Prostate gland (tissue), 2 donors: ENCODE data around the gene KCNK13. TPM values are rescaled to one million over a fixed set of nuclear protein-coding genes. Genes with fewer than 3 reads are reported as not detected.

Source experiments
- DNase-seq: peaks from one replicate; pipeline ENCODE4 v3.0.0-alpha.2; 2019; ENCODE audit warnings: low spot score
- H3K27ac ChIP-seq, 2 donors: fragments of 200-600 bp; sonication (generic); 2 replicates each; pipeline ENCODE4 v1.5.1; 2017 to 2019
- H3K27me3 ChIP-seq: fragments of 200-600 bp; sonication (generic); replicated peaks from 2 replicates; pipeline ENCODE4 v1.5.1; 2019; ENCODE audit not compliant: insufficient read depth
- H3K36me3 ChIP-seq, 2 donors: fragments of 200-600 bp; sonication (generic); 1 replicate in 1 of 2; 2 replicates in 1 of 2; pipeline versions ENCODE4 v1.5.1 to v1.8.1; 2017 to 2019
- H3K4me1 ChIP-seq: fragments of 200-600 bp; sonication (generic); replicated peaks from 2 replicates; pipeline ENCODE4 v1.5.1; 2019
- H3K4me3 ChIP-seq, 2 donors: fragments of 200-600 bp; sonication (generic); 2 replicates each; pipeline ENCODE4 v1.5.1; 2017 to 2019
- H3K9me3 ChIP-seq: fragments of 200-600 bp; sonication (generic); 2 replicates; pipeline ENCODE4 v1.5.1; 2017
- POLR2A ChIP-seq: fragments of 450-650 bp; IDR thresholded peaks from one replicate; pipeline ENCODE4 v1.6.1; 2016; ENCODE audit warnings: antibody characterized with exemption, mild to moderate bottlenecking
- POLR2AphosphoS5 ChIP-seq: sonication (generic); formaldehyde crosslinking; IDR thresholded peaks from one replicate; pipeline ENCODE4 v1.6.1; 2017; ENCODE audit warnings: antibody characterized with exemption
- WGBS: methylation state at CpG from one replicate; pipeline ENCODE4 v1.1.5; 2018; 5-methylcytosine and 5-hydroxymethylcytosine counted together
- intact Hi-C: fragments of 100-400 bp; cut with DNase I; formaldehyde crosslinking; loops from one replicate; pipeline ENCODE4 v1.14.2; 2022
- total RNA-seq, 2 donors: library from RNA; depleted of rRNA; stranded (reverse); fragments of >200 nt; gene quantifications; one replicate each; pipeline ENCODE4 v1.1.0, GENCODE V29; 2016
- TF ChIP-seq, protein P1 (sequence below), 4 experiments: fragments of 200-600 bp in 2 of 4; fragments of 450-650 bp in 2 of 4; sonication (generic) in 2 of 4; IDR thresholded peaks; 1 replicate in 3 of 4; 2 replicates in 1 of 4; pipeline ENCODE4 v1.5.1; 2016 to 2019; ENCODE audit warnings: antibody characterized with exemption in 4 of 4, mild to moderate bottlenecking in 2 of 4, moderate library complexity in 2 of 4

The KCNK13 gene
- total RNA-seq, 2 donors from 2014 or later = 0.09 to 36.8 TPM

DNA sequence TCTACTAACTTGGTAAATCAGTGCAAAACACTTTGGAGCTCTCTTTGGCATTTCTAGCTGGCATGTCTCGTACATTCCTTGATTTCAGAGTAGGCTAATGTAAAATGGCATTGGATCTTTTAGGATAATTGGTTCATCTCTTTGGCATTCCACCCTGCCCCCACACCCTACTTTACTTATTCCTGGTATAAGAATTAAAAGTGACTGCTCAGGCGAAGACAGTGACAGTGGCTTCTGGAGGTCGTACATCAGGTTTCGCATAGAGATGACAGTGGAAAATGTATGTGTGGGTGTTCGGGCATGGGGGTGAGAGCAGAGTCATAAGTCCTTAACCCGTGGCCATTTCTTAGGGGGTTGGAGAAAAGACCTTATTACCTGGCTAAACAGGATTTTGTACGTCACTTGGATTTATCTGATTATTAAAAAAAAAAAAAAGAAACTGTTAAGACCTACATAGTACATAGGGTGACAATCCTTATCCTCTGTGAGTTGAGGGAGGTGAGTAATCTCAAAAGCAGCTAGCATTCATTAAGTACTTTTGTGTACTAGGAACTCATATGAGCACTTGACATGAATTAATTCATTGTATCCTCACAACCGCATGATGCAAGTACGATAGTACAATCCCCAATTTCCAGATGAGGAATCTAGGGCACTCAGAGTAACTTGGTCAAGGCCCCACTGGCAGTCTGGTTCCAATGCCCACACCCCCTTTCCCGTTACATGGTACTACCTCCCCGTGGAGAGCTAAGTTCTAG lies 22.4 kb upstream of the KCNK13 start:
- Histone ChIP-seq H3K27ac (no peak overlapping the region), H3K36me3 (no peaks in the 10 kb centered on the region), H3K27me3 (no peaks in the 10 kb centered on the region), H3K9me3 (no peaks in the 10 kb centered on the region), H3K4me1 (no peaks in the 10 kb centered on the region), H3K4me3 (no peak overlapping the region)
- TF ChIP-seq POLR2A (no peak), POLR2AphosphoS5 (no peak)
- TF ChIP-seq, protein P1, sequence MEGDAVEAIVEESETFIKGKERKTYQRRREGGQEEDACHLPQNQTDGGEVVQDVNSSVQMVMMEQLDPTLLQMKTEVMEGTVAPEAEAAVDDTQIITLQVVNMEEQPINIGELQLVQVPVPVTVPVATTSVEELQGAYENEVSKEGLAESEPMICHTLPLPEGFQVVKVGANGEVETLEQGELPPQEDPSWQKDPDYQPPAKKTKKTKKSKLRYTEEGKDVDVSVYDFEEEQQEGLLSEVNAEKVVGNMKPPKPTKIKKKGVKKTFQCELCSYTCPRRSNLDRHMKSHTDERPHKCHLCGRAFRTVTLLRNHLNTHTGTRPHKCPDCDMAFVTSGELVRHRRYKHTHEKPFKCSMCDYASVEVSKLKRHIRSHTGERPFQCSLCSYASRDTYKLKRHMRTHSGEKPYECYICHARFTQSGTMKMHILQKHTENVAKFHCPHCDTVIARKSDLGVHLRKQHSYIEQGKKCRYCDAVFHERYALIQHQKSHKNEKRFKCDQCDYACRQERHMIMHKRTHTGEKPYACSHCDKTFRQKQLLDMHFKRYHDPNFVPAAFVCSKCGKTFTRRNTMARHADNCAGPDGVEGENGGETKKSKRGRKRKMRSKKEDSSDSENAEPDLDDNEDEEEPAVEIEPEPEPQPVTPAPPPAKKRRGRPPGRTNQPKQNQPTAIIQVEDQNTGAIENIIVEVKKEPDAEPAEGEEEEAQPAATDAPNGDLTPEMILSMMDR (IDR thresholded peaks at IDR 0.05) = no peak
- DNase-seq = no peak
- WGBS = 93% methylated on average over 11 of the region's 11 CpGs
- intact Hi-C loops = no loop called here

DNA sequence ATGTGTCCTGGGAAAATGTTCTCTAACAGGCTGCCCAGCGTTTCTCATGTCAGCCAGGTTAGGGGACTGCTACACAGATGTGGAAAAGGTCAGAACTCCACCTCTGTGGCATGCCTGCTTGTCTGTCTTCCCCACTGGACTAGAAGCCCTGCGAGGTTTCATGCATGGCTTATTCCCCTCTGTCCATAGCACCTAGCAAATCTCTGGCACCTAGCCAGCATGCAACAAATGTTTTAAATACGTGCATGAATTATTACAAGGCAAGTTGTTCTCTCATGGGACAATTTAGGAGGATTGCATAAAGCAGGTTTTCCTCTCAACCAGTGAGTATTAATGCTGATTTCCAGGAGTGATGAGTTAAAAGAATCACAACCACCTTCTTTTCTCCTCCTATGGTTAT lies 21.4 kb upstream of the KCNK13 start:
- TF ChIP-seq POLR2A (no peak), POLR2AphosphoS5 (no peak)
- TF ChIP-seq, protein P1 (IDR thresholded peaks at IDR 0.05) = no peak
- Histone ChIP-seq H3K27me3 (no peaks in the 10 kb centered on the region), H3K4me1 (no peaks in the 10 kb centered on the region), H3K36me3 (no peaks in the 10 kb centered on the region), H3K27ac (no peak overlapping the region), H3K4me3 (no peak overlapping the region), H3K9me3 (no peaks in the 10 kb centered on the region)
- WGBS = 78% methylated on average over 3 of the region's 3 CpGs
- DNase-seq = no peak
- intact Hi-C loops = no loop called here

DNA sequence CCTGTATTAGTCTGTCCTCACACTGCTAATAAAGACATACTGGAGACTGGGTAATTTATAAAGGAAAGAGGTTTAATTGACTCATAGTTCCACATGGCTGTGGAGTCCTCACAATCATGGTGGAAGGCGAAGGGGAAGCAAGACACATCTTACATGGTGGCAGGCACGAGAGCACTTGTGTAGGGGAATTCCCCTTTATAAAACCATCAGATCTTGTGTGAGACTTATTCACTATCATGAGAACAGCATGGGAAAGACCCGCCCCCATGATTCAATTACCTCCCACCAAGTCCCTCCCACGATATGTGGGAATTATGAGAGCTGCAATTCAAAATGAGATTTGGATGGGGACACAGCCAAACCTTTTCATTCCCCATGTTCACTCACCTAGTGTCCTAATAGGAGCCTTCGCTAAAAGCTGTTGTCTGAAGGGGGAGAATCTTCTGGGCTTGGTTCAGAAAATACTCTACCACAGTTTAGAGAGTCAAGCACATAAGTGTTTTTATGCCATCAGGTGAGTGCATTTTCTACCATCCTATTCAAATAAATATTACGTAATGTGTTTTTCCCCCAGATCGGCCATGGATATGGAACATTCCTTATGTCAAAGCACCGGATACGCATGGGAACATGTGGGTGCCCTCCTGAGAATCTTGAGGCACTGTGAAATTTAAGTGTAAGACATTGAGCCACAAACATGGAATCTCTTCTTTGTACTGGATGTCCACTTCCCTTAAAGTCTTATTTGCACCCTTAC lies 19.1 kb upstream of the KCNK13 start:
- TF ChIP-seq, protein P1 (IDR thresholded peaks at IDR 0.05) = no peak
- no peak for TF ChIP-seq POLR2AphosphoS5
- intact Hi-C loops = no loop called here
- Histone ChIP-seq H3K4me1 (no peaks in the 10 kb centered on the region), H3K36me3 (no peaks in the 10 kb centered on the region), H3K9me3 (no peaks in the 10 kb centered on the region), H3K27ac (no peak overlapping the region), H3K27me3 (no peaks in the 10 kb centered on the region), H3K4me3 (no peak overlapping the region)
- DNase-seq = no peak
- WGBS = 92% methylated on average over 9 of the region's 9 CpGs

DNA sequence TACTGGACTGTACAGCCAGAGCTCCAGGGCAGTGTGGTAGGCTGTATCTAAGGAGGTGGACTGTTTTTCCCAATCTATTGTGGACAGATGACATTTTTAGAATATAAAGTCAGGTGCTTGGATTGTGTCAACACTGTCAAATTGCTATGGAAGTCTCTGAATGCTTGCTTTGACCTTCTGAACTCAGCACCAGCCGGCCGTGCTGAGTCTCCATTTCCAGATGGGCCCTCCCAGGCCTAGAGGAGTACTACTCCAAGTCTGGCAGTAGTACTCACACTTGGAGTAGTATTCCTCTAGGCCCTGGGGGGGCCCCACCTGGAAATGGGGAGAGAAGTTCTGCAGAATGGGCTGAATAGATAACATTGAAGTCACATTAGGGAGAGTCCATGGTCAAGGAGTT lies 16.2 kb upstream of the KCNK13 start:
- no peak overlapping the region for H3K27ac ChIP-seq
- H3K4me3 ChIP-seq = no peak overlapping the region
- WGBS = 83% methylated on average over 2 of the region's 2 CpGs
- no peaks in the 10 kb centered on the region for H3K27me3 ChIP-seq
- H3K9me3 ChIP-seq = no peaks in the 10 kb centered on the region
- no peak for DNase-seq
- H3K4me1 ChIP-seq = no peaks in the 10 kb centered on the region
- TF ChIP-seq, protein P1 (IDR thresholded peaks at IDR 0.05) = no peak
- TF ChIP-seq POLR2AphosphoS5 (no peak), POLR2A (no peak)
- H3K36me3 ChIP-seq = no peaks in the 10 kb centered on the region
- intact Hi-C loops = no loop called here

DNA sequence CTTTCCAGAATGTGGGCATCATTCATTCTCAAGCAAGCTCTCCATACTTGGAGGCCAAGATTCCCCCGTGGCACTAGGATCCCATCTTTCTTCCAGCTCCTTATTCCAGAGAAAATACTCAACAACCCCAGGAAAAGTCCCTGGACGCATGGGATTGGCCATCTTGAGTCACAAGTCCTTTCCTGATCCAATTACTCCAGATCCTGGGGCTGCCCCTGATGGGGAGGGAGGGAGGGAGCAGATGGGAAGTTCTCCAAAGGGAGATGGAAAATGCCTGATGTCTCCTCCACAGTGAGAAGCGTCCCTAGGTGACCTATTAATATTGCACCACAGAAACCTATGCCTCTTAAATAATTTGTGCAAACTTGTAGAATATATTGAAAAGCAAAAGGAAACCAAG lies 12.4 kb upstream of the KCNK13 start:
- TF ChIP-seq POLR2A (no peak), POLR2AphosphoS5 (no peak)
- TF ChIP-seq, protein P1 (IDR thresholded peaks at IDR 0.05) = no peak
- no peaks in the 10 kb centered on the region for H3K36me3 ChIP-seq
- DNase-seq = no peak
- no peaks in the 10 kb centered on the region for H3K9me3 ChIP-seq
- intact Hi-C loops = no loop called here
- WGBS = 76% methylated on average over 3 of the region's 3 CpGs
- H3K4me3 ChIP-seq = no peak overlapping the region
- H3K27ac ChIP-seq = no peak overlapping the region
- H3K4me1 ChIP-seq = no peaks in the 10 kb centered on the region
- no peaks in the 10 kb centered on the region for H3K27me3 ChIP-seq
